Measurements from ENCODE around the gene FGF19.

GRCh38 chr11:69703453-69703767 lies 412 bp downstream of the FGF19 start:
- TF ChIP-seq CTCF (IDR thresholded peaks at IDR 0.05) (no peak), POLR2A (IDR thresholded peaks at IDR 0.05) (no peak)

Measured in right lobe of liver (tissue), 4 donors.